ENCODE measurements around the gene SETD7.

GRCh38 chr4:139481465-139481864, 74.6 kb downstream of the SETD7 start:
- no peak for TF ChIP-seq EZH2phosphoT487 (IDR thresholded peaks at IDR 0.05; ENCODE audit: borderline replicate concordance)
- TF ChIP-seq, protein P1, sequence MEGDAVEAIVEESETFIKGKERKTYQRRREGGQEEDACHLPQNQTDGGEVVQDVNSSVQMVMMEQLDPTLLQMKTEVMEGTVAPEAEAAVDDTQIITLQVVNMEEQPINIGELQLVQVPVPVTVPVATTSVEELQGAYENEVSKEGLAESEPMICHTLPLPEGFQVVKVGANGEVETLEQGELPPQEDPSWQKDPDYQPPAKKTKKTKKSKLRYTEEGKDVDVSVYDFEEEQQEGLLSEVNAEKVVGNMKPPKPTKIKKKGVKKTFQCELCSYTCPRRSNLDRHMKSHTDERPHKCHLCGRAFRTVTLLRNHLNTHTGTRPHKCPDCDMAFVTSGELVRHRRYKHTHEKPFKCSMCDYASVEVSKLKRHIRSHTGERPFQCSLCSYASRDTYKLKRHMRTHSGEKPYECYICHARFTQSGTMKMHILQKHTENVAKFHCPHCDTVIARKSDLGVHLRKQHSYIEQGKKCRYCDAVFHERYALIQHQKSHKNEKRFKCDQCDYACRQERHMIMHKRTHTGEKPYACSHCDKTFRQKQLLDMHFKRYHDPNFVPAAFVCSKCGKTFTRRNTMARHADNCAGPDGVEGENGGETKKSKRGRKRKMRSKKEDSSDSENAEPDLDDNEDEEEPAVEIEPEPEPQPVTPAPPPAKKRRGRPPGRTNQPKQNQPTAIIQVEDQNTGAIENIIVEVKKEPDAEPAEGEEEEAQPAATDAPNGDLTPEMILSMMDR (IDR thresholded peaks at IDR 0.05 in 2 of 3, conservative IDR thresholded peaks at IDR 0.05 in 1 of 3; ENCODE audit: borderline replicate concordance in 1 of 3, insufficient read depth in 1 of 3, low read depth in 2 of 3, low read length in 2 of 3), result no peak
- TF ChIP-seq CEBPB (IDR thresholded peaks at IDR 0.05; ENCODE audit: low read depth), result no peak
- TF ChIP-seq SIN3A (IDR thresholded peaks at IDR 0.05; ENCODE audit: low read depth), result no peak
- TF ChIP-seq EGR1 (IDR thresholded peaks at IDR 0.05; ENCODE audit: low read depth), result no peak
- TF ChIP-seq POLR2AphosphoS5 (IDR thresholded peaks at IDR 0.05; ENCODE audit: low read depth, low read length), result no peak
- TF ChIP-seq ZNF274 (IDR thresholded peaks at IDR 0.05; ENCODE audit: low read depth, low read length), result no peak

All from HCT116 (cell line).